Activated T-cell treated with anti-CD3 and anti-CD28 coated beads for 24 hours (primary cell): Measurements from ENCODE around the gene MLLT6.

Experiments
- DNase-seq: peaks from one replicate; pipeline ENCODE4 v3.0.0-alpha.2; 2020; ENCODE audit warnings: low read depth

Gene MLLT6

DNA sequence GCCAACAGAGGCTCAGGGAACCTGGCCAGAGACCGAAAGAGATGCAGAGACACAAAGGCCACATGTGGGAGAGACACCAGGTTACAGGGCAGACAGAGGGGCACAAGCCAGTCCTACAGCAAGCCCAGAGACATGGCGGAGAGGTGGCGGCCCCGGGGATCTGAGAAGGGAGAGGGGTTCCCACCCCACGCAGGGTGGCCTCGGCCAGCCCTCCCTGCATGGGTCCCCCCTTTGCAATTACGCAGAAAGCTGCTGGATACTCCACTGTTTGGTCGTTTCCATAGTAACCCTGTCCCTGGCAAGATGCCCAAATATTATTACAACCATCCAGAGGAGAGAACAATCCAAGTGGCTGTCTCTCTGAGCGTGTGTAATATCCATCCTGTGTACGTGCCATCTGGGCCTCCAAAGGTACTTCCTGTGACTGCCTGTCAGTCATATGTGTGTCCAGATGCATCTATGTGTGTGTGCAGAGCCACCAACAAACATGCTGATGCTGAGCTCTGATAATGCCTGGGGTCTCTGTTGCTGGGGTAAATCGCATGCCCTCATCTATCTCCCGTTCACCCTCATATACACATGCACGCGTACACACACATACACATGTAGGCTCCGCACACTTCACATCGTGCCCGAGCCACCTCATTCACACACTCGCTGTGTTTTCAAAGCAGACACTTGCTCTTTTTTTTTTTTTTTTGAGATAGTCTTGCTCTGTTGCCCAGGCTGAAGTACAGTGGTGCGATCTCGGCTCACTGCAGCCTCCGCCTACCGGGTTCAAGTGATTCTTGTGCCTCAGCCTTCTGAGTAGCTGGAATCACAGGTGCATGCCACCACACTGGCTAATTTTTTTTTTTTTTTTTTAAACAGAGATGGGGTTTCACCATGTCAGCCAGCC is 37.6 kb downstream of the MLLT6 start:
- no peak for DNase-seq

- DNase-seq: no peak
These were observed 38.6 kb downstream of the MLLT6 start for GRCh38 chr17:38743556-38744171.

- no peak for DNase-seq
These were observed 40.5 kb downstream of the MLLT6 start for GRCh38 chr17:38745545-38745944.

GRCh38 chr17:38746004-38746848 is 41.2 kb downstream of the MLLT6 start:
- DNase-seq: no peak

- DNase-seq: no peak
These were observed 41.9 kb downstream of the MLLT6 start for GRCh38 chr17:38746849-38747462.

DNA sequence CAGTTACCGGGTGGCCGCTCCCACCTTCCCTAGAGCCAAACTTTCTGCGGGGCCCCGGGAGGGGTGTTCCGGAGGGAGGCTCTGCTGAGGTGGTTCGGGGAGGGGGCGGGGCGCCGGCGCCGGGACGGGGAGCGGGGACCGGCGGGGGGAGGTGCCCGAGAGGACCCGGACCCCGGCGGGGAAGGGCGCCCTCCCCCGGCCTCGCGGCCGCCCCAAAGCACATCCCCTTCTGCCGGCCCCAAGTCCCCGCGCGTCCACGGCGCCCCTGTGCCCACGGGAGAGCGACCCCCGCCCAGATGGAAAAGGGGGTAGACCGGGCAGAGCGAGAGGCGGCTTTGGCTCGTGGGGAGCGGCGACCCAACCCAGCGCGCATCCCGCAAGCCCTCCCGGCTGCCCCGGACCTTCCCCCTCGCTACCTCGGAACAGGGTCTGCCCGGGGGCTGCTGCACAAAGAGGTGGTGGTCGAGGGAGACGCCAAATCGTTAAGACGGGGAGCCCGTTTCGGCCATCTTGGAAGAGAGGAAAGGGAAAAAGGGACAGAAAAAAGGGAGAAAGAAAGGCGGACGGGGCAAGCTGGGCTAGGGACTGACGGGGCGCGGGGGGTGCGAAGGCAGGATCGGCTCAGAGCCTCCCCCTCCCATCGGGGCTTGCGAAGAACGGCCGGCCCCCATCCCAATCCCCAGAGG is 42.5 kb downstream of the MLLT6 start:
- DNase-seq: no peak

- DNase-seq: no peak
These were observed 43.2 kb downstream of the MLLT6 start, which contains the start of gene PCGF2 for GRCh38 chr17:38748149-38748891. PCGF2 (minus strand) TSS chr17:38748336; CDS start chr17:38740402, 7,934 bp downstream.

DNA sequence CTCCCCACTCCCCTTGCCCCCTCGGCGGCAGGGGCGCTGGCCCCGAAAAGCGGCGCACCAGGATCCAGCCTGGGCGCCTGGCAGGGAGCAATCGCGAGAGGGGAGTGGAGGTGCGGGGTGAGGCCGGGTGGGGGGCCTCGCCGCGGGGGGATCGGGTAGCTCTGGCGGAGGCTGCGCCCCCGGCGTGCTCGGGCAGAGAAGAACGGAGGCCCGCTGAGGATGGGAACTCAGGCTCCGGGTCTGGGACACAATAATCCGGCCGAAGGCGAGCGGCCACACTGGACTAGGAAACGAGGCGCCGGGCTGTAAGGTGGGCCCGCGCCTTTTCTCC is 43.8 kb downstream of the MLLT6 start:
- no peak for DNase-seq

- DNase-seq: no peak
These were observed 44.4 kb downstream of the MLLT6 start for GRCh38 chr17:38749223-38750043.

DNA sequence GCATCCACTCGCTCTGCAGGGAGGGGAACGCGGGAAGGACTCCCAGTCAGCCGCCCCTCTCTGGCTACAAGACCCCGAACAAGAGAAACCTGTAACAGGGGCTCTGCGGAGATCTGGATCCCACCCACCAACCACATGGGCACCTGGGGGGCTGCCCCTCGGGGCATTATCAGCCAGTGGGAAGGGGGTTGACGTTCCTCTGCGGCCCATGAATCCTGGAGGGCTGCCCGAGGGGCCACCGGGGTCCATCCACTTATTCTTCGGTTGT is 44.9 kb downstream of the MLLT6 start:
- no peak for DNase-seq

DNA sequence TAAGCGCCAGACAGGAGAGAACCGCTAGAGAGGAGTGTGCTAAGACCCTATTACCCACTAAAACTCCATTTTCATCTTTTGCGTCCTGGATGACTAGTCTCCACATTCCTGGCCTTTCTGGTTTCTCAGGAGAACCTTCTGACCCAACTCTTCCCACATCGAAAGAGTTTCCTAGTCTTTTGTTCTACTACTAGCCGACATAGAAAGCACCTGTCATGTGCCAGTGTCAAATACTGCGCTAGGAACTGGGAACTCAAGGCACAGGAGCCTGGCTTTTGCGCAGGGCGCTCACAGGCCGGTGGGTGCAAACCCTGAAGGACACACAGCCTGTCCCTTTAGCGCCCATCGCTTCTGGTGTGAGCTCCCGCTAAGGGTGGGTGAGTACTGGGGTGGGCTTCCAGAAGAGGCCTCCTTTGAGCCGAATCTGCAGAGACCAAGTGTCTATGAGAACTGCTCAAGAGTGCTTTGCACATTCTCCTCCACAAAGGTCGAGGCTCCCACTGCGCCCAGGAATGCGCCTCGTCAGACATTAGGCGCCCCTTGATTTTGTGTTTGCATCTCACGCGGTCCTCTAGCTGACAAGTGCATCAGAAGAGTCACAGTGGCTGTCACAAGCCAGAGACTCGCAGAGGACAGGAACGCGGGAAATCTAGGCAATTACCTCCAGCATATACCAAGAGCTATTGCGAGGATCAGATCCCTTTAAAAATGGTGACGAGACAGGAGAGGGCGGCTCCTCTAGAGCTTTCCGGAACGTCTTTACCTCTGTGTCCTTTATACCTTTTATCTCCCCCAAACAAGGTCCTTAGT is 45.4 kb downstream of the MLLT6 start:
- DNase-seq: no peak

GRCh38 chr17:38751144-38751807 is 46.2 kb downstream of the MLLT6 start:
- DNase-seq: no peak

DNA sequence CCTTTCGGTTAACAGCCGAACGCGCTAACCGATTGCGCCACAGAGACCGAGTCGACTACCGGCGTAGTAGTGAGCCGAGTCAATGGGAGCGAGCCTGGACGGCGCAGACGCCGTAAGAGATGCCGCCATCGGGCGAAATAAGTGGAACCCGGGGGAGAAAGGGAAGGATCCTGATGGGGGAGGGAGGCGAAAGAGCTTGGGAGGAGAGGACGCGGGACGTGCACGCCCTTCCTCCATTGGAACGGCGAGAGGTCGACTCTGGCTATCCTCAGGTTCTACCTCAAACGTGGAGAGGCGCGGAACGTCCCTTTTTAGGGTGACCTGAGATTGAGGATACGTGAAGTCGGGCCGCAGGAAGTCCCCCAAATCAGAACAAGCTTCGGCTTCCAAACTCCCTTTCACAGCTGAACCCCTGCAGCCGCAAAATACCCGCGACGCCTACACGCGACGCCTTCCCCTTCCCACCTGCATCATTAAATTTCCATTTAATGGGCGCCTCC is 46.8 kb downstream of the MLLT6 start:
- DNase-seq: peak; percentile 78

- DNase-seq: peak; percentile 96
These were observed 47.4 kb downstream of the MLLT6 start, which contains the start of gene PSMB3 for GRCh38 chr17:38752308-38753070. PSMB3 (plus strand) TSS chr17:38752741; CDS start chr17:38752827, 86 bp downstream.

GRCh38 chr17:38753071-38753506 is 48.0 kb downstream of the MLLT6 start:
- DNase-seq: no peak

- DNase-seq: no peak
These were observed 56.5 kb downstream of the MLLT6 start for GRCh38 chr17:38761612-38762011.

DNA sequence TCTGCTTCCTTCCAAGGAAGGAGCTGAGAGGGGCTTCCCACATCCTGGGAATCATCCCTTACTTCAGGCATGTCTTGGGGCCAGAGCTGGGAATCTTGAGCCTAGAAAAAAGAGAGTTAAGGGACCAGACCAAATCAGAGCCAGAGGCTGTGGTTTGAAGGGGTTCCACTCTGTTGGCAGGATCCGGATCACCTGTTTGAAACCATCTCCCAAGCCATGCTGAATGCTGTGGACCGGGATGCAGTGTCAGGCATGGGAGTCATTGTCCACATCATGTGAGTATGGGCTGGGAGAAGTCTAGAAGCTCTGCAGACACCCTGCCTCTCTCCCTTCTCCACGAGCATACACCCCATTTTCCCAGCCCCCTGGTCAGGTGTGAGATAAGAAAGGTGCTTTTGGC is 57.2 kb downstream of the MLLT6 start:
- no peak for DNase-seq

DNA sequence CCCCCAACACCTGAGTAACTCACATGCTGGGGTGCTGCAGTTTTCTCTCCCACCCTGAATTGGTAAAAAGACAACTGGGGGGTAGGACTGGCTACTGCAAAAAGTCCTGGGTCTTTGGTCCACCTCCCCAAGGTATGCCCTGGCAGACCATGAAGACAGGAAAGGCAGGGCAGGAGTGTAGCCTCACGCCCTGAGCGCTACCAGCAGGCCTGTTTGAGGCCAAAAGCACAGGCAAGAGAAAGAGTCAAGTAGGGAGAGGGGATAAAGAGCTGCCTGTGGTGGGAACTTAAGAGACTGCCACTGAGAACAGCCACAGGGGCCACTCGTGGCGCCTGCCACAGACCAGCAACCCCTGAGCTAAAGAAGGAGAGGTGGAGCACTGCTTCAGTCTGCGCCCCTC is 61.3 kb downstream of the MLLT6 start:
- DNase-seq: no peak
